Measurements from ENCODE around the gene FAM118B.

Gene FAM118B

GRCh38 chr11:126268361-126268707, 56.8 kb downstream of the FAM118B start:
- peak in 1 of 56 donors; percentile 63 for DNase-seq

- DNase-seq, result peak; percentile 85 to 100 (median 98)
Observed at GRCh38 chr11:126268708-126269579, 57.4 kb downstream of the FAM118B start, which contains the start of the genes FOXRED1 and SRPRA. FOXRED1 (plus strand) TSS chr11:126269154; CDS start chr11:126269207, 53 bp downstream. SRPRA (minus strand) TSS chr11:126268895; CDS start chr11:126268804, 91 bp downstream.

- no peak for DNase-seq
Observed at GRCh38 chr11:126277322-126277721, 65.7 kb downstream of the FAM118B start.

- no peak for DNase-seq
Observed at GRCh38 chr11:126277780-126278179, 66.2 kb downstream of the FAM118B start.

GRCh38 chr11:126279191-126279590, 67.6 kb downstream of the FAM118B start:
- DNase-seq, result no peak

GRCh38 chr11:126280595-126280994, 69.0 kb downstream of the FAM118B start:
- no peak for DNase-seq

GRCh38 chr11:126281245-126281644, 69.7 kb downstream of the FAM118B start:
- DNase-seq, result no peak

- DNase-seq, result no peak
Observed at GRCh38 chr11:126281666-126282175, 70.1 kb downstream of the FAM118B start.

GRCh38 chr11:126282361-126282735, 70.8 kb downstream of the FAM118B start:
- peak in 37 of 56 donors; percentile 13 to 73 (median 40) for DNase-seq

GRCh38 chr11:126282736-126283591, 71.4 kb downstream of the FAM118B start, which contains the start of gene TIRAP:
TIRAP (plus strand) TSS chr11:126283093; CDS start chr11:126290895, 7,802 bp downstream.
- DNase-seq, result peak in 43 of 56 donors; percentile 21 to 75 (median 46)

GRCh38 chr11:126284829-126285228, 73.2 kb downstream of the FAM118B start:
- DNase-seq, result peak in 10 of 56 donors; percentile 4 to 74 (median 24)

GRCh38 chr11:126288237-126288636, 76.7 kb downstream of the FAM118B start:
- DNase-seq, result no peak

GRCh38 chr11:126290887-126291286, 79.3 kb downstream of the FAM118B start:
- DNase-seq, result no peak

GRCh38 chr11:126293726-126294125, 82.1 kb downstream of the FAM118B start:
- DNase-seq, result no peak

GRCh38 chr11:126297004-126297403, 85.4 kb downstream of the FAM118B start:
- DNase-seq, result no peak

GRCh38 chr11:126303623-126304456, 92.3 kb downstream of the FAM118B start, which contains the start of gene DCPS:
DCPS (plus strand) TSS chr11:126304060; CDS start chr11:126304081, 21 bp downstream.
- peak in 55 of 56 donors; percentile 51 to 93 (median 85) for DNase-seq

GRCh38 chr11:126304457-126305075, 93.0 kb downstream of the FAM118B start:
- peak in 2 of 56 donors; percentile 49 to 57 for DNase-seq

- DNase-seq, result no peak
Observed at GRCh38 chr11:126305699-126306098, 94.1 kb downstream of the FAM118B start.

- DNase-seq, result peak in 3 of 56 donors; percentile 10 to 30 (median 17)
Observed at GRCh38 chr11:126307706-126308105, 96.1 kb downstream of the FAM118B start.

GRCh38 chr11:126308271-126308671, 96.7 kb downstream of the FAM118B start:
- no peak for DNase-seq
